NOMO-1 (cell line): ENCODE results near the gene BSN.
A peak's percentile ranks its signal among the peaks of the same experiment; 100 is the strongest.

Source experiments
- DNase-seq, 2 experiments: peaks; one replicate each; lab custom pipeline; 2025; ENCODE audit not compliant: unreplicated experiment in 2 of 2; lab: John Stamatoyannopoulos, UW

Gene BSN

GRCh38 chr3:49626101-49626581 lies 71.9 kb downstream of the BSN start:
- DNase-seq: no peak

- DNase-seq: no peak
Measured at GRCh38 chr3:49626796-49627195, 72.5 kb downstream of the BSN start.

- DNase-seq: no peak
Measured at GRCh38 chr3:49627634-49628033, 73.4 kb downstream of the BSN start.

GRCh38 chr3:49628249-49628648 lies 74.0 kb downstream of the BSN start:
- no peak for DNase-seq

- no peak for DNase-seq
Measured at GRCh38 chr3:49629451-49629850, 75.2 kb downstream of the BSN start.

GRCh38 chr3:49629866-49630265 lies 75.6 kb downstream of the BSN start:
- DNase-seq: no peak

- DNase-seq: no peak
Measured at GRCh38 chr3:49630784-49631183, 76.5 kb downstream of the BSN start.

GRCh38 chr3:49634736-49635135 lies 80.5 kb downstream of the BSN start:
- DNase-seq: no peak

- no peak for DNase-seq
Measured at GRCh38 chr3:49636883-49637609, 82.8 kb downstream of the BSN start.

GRCh38 chr3:49638445-49638844 lies 84.2 kb downstream of the BSN start:
- DNase-seq: peak in 1 of 2 experiments; percentile 34

GRCh38 chr3:49639551-49639950 lies 85.3 kb downstream of the BSN start:
- no peak for DNase-seq

GRCh38 chr3:49641292-49641691 lies 87.0 kb downstream of the BSN start:
- DNase-seq: no peak

- DNase-seq: no peak
Measured at GRCh38 chr3:49641921-49642707, 87.8 kb downstream of the BSN start.

- DNase-seq: no peak
Measured at GRCh38 chr3:49642708-49643145, 88.5 kb downstream of the BSN start.

- no peak for DNase-seq
Measured at GRCh38 chr3:49644684-49645083, 90.4 kb downstream of the BSN start.

- DNase-seq: no peak
Measured at GRCh38 chr3:49646236-49646635, 92.0 kb downstream of the BSN start.

- DNase-seq: no peak
Measured at GRCh38 chr3:49647741-49648140, 93.5 kb downstream of the BSN start.

GRCh38 chr3:49648354-49649019 lies 94.2 kb downstream of the BSN start:
- DNase-seq: no peak

GRCh38 chr3:49649576-49649975 lies 95.3 kb downstream of the BSN start:
- no peak for DNase-seq

- no peak for DNase-seq
Measured at GRCh38 chr3:49650177-49650576, 95.9 kb downstream of the BSN start.

- no peak for DNase-seq
Measured at GRCh38 chr3:49650637-49651036, 96.4 kb downstream of the BSN start.
